ENCODE data around the gene NPB.

DNA sequence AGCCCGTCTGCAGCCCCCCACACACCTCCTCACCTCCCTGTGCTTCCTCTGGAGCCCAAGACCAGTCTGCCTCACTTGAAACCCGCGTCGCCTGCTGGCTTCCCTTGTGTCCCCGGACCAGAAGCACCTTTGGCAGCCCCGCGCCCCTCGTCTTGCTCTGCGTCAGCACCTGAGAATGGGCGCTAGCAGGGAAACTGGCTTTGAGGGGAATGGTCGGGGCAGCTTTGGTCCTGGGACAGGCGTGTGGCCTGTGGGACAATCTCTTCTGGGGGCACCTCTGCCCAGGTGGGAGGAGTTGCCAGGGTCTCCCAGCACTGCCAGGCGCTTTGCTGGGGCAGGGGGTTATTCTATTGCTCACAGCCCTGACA lies 29.1 kb downstream of the NPB start:
- TF ChIP-seq, protein P1, sequence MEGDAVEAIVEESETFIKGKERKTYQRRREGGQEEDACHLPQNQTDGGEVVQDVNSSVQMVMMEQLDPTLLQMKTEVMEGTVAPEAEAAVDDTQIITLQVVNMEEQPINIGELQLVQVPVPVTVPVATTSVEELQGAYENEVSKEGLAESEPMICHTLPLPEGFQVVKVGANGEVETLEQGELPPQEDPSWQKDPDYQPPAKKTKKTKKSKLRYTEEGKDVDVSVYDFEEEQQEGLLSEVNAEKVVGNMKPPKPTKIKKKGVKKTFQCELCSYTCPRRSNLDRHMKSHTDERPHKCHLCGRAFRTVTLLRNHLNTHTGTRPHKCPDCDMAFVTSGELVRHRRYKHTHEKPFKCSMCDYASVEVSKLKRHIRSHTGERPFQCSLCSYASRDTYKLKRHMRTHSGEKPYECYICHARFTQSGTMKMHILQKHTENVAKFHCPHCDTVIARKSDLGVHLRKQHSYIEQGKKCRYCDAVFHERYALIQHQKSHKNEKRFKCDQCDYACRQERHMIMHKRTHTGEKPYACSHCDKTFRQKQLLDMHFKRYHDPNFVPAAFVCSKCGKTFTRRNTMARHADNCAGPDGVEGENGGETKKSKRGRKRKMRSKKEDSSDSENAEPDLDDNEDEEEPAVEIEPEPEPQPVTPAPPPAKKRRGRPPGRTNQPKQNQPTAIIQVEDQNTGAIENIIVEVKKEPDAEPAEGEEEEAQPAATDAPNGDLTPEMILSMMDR (IDR thresholded peaks at IDR 0.05) = no peak
- TF ChIP-seq POLR2A (IDR thresholded peaks at IDR 0.05) = no peak

Measured in ovary (tissue), 3 donors.